ENCODE results near the gene OR2AJ1.

OR2AJ1 gene, protein sequence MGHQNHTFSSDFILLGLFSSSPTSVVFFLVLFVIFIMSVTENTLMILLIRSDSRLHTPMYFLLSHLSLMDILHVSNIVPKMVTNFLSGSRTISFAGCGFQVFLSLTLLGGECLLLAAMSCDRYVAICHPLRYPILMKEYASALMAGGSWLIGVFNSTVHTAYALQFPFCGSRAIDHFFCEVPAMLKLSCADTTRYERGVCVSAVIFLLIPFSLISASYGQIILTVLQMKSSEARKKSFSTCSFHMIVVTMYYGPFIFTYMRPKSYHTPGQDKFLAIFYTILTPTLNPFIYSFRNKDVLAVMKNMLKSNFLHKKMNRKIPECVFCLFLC

DNA sequence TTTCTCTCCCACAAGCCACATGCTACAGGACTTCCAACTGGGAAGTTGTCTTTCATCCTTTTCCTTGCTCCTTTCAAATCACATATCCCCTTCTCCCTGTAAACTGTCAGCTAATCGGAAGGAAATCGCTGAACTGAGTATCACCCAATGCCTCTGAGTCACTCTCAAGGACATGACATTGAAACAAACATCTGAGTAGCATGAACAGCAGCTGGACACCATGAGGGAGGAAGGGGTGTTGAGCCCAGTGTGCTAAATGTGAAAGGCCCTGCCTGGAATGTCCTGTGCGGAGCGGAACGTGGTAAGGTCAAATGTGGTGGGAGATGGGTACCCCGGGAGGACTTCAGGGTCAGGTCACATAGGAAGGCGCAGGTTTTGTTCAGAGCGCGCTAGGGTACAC lies at the start of gene OR2AJ1:
TSS of gene OR2AJ1 (plus strand) at position 22 of the 400 bp plus-strand sequence. CDS start 8,880 bp downstream, outside the sequence.
- DNase-seq = no peak

GRCh38 chr1:247883346-247883745 lies 41.3 kb upstream of the OR2AJ1 start:
- DNase-seq = no peak

- DNase-seq = no peak
Observed at GRCh38 chr1:247884797-247885413, 39.8 kb upstream of the OR2AJ1 start.

DNA sequence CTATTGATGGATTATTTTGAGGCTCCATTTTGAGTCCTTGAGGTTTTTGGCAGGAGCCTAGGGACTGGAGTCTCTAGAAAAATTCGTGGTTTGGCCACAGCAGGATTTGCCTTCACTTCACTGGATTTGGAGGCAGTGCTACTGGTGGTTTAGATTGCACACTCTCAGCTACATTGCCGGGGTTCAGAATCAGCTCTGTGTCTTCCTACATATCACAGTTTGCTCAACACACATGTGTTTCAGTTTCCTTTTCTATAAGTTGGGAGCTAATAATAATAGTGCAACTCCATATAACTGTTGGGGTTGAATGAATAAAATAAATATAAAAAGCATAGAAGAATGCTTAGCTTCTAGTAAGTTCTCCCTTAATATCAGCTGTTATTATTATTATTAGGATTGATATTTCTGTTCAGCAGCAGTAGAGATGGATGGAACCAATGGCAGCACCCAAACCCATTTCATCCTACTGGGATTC lies 29.5 kb upstream of the OR2AJ1 start, which contains the start of gene OR2W3:
TSS of gene OR2W3 (plus strand) at position 425 of the 475 bp plus-strand sequence. CDS start at position 425, 0 bp downstream.
- DNase-seq = no peak

DNA sequence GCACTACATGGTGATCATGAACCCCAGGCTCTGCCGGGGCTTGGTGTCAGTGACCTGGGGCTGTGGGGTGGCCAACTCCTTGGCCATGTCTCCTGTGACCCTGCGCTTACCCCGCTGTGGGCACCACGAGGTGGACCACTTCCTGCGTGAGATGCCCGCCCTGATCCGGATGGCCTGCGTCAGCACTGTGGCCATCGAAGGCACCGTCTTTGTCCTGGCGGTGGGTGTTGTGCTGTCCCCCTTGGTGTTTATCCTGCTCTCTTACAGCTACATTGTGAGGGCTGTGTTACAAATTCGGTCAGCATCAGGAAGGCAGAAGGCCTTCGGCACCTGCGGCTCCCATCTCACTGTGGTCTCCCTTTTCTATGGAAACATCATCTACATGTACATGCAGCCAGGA lies 28.7 kb upstream of the OR2AJ1 start:
- DNase-seq = no peak

DNA sequence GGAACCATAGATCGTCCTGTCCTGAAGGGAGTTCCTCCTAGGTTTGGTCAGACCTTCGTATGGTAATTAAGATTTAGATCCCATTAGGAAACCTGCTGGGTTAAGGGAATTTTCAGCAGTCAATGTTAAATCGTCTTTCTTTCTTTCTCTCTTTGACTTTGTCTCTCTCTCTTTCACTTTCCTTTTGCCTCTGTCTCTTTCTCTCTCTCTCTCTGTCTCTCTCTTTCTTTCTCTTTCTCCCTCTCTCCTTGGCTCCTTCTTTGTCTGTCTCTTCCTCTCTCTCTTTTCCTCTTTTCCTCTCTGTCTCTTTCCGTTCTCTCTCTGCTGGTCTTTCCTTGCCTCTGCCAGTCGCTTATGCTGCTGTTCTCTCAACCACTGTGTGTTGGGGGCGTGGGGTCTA lies 20.6 kb upstream of the OR2AJ1 start:
- no peak for DNase-seq

DNA sequence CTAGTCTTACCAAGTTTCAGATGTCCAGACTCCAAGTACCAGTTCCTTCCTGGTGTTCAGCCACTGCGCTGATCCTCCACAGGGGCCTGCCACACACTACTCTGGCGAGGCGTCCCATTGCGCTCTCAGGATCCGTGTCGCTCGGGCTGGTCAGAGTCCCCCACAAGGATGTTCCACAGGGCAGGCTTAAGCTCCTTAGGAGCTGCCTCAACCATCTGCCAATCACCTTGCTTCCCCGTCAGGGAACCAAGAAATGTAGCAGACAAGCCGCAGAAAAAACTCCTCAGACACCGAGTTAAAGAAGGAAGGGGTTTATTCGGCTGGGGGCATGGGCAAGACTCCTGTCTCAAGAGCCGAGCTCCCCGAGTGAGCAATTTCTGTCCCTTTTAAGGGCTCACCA lies 19.5 kb upstream of the OR2AJ1 start:
- DNase-seq = no peak

DNA sequence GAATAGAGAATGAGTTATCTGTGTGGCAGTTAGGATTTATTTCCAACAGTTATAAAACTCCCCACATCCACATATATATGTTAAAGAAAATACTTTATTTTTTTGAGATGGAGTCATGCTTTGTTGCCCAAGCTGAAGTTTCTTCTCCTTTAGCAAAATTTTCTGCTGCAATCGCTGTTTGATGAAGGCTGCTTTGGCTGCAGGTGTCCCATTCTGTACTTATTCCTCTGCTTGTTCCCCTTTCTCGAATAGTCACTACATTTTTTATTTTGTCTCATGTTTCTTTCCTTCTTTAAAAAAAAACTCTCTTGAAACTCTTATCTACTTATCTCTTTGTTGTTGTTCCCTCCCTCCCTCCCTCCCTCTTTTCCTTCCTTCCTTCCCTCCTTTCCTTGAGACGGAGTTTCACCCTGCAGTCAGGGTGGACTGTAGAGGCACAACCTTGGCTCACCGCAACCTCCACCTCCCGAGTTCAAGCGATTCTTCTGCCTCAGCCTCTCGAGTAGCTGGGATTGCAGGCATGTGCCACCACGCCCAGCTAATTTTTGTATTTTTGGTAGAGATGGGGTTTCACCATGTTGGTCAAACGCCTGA lies 18.7 kb upstream of the OR2AJ1 start:
- no peak for DNase-seq

DNA sequence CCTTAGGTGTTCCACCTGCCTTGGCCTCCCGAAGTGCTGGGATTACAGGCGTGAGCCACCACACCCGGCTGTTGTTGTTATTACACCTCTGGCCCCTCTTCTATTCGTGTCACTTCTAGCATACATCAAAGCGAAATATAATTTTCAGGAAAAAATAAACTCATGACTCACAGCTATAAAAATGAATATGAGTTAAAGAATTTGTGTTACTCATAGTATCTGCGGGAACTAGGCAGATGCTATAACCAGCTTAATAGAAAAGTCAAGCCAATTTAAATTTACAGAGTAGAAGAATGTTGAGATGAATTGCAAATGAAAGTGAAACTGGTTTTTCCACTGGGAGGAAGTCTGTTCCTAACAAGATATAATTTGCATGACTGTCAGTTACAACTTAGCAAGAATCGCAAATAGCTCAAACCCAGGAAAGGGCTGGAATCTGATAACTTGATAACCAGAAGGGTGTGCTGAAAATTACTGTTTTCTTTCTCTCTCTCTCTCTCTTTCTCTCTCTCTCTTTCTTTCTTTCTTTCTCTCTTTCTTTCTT lies 18.1 kb upstream of the OR2AJ1 start:
- no peak for DNase-seq

DNA sequence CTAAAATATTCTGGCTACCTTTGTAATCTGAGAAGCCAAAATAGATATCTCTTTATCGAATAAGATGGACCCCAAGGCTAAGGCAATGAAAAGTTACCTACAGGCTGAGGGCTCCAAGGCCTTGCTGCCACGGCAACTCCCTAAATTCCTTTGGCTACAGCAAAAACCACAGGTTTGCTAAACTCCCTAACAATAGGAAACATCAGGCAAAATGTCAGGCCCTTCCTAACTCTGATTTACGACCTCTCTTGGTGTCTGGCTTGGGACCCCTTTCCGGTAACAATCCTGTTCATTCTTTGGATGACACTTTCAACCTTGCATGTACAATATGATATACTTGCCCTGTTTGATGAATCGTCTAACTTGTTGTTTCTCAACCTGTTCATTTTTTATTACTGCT lies 15.9 kb upstream of the OR2AJ1 start:
- no peak for DNase-seq

DNA sequence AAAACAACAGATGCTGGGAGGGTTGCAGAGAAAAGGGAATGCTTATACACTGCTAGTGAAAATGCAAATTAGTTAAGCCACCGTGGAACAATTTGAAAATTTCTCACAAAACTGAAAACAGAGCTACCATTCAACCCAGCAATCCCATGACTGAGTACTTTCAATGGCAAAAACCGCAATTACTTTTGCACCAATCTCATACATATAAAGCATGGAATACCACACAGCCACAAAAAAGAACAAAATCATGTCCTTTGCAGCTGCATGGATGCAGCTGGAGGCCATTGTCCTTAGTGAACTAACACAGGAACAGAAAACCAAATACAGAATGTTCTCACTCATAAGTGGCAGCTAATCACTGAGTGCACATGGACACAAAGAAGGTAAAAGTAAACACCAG lies 10.9 kb upstream of the OR2AJ1 start:
- no peak for DNase-seq

DNA sequence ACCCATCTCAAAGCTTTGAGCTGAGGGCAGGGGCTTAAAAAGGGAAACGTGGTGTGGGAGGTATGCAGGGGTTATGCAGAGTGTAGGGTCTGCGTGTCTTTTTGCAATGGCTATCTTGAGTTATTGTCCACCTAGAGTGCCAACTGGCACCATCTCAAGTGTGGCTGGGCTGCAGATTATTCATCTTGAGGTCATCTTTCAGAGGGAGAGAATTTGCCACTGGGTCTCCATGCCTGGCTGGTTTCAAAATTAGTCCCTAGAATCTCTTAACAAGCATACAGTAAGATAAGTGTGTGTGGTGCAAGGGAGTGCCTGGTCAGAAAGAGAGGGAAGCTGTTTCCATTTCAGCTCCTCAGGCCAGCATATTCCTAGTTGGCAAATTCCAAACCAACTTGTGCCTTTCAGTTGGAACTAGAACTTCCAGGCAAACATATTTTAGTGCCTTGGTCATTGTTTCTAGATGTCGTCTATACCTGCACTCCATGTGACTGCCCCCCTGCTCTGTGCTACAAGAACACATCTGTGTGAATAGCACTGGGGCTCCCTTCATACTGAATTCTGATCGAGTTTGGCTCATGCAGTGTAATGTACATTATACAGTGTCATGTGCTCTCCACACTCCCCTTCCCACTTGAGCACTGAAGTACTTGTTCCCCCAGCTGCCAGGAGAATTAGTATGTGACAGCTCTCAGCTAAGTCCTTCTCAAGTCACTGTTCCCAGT lies 9.6 kb upstream of the OR2AJ1 start:
- no peak for DNase-seq

- DNase-seq = no peak
Observed at GRCh38 chr1:247919952-247920351, 4.7 kb upstream of the OR2AJ1 start, which contains the start of gene OR2T8. OR2T8 (plus strand) TSS chr1:247920252; CDS start chr1:247921018, 766 bp downstream.

DNA sequence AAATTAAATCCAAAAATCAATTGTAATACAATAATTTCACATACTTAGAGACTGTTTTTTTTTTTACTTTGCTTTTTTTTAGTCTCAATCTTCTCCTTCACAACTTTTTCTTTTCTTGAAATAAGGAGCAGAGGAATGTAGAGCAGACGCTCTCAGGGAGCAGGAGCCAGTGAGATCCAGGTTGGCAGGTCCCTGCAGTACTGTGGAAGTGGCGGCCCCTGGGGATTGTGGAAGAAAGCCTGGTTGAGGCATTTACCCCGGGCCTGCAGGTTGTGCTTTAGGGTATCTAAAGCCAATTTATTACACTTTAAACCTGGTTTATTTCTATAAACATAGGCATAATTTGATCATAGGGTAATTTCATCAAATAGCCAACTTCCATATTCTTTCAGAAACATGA lies 748 bp upstream of the OR2AJ1 start:
- DNase-seq = no peak

- no peak for DNase-seq
Observed at GRCh38 chr1:247933989-247934388, 9.3 kb downstream of the OR2AJ1 start.

- no peak for DNase-seq
Observed at GRCh38 chr1:247935781-247936180, 11.1 kb downstream of the OR2AJ1 start.

DNA sequence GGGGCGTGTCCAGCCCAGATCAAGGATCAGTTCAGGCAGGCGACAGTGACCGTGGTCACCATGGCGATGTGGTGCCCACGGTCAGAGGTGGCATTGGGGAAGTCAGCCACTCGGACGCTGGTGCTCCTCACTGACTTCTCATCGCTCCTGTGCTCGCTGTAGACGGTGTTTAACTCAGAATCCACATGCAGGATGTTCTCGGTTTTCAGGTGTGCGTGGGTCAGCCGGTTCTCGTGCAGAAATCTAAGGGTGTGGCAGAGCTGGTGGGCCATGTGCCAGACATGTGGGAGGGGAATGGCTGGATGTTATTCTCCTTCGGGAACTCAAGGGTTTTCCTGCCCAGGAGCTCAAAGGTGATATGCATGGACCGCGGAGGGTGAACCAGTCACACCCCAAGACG lies 11.7 kb downstream of the OR2AJ1 start:
- no peak for DNase-seq

GRCh38 chr1:247936965-247937734 lies 12.5 kb downstream of the OR2AJ1 start:
- peak; percentile 86 for DNase-seq

DNA sequence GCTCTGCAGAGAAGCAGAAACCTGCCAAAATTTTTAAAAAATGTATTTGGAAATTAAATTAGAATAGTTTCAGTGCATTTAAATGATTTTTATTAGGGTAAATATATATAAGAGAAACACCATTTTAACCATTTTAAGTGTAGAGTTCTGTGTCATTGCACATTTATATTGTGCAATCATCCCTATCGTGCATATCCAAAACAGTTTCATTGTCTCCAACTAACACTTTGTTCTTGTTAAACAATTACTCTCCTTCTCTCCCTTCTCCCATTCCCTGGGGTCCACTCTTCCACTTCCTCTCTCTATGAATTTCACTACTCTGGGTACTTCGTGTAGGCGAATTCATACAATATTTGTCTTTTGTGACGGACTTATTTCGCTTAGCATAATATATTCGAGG lies 17.9 kb downstream of the OR2AJ1 start:
- DNase-seq = no peak

DNA sequence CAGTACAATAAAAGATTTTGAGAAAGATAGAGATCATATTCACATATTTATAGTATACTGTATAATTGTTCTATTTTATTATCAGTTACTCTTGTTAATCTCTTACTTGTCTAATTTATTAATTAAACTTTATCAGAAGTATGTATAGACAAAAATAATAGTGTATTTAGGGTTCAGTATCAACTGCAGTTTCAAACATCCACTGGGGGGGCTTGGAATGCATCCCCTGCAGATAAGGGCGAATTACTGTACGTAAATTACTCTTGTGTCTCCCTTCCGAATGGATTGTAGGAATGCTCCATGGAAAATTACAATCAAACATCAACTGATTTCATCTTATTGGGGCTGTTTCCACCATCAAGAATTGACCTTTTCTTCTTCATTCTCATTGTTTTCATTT lies 23.9 kb downstream of the OR2AJ1 start, which contains the start of gene OR2L8:
TSS of gene OR2L8 (plus strand) at position 301 of the 400 bp plus-strand sequence. CDS start at position 301, 0 bp downstream.
- no peak for DNase-seq

GRCh38 chr1:247953408-247953807 lies 28.7 kb downstream of the OR2AJ1 start:
- DNase-seq = no peak

DNA sequence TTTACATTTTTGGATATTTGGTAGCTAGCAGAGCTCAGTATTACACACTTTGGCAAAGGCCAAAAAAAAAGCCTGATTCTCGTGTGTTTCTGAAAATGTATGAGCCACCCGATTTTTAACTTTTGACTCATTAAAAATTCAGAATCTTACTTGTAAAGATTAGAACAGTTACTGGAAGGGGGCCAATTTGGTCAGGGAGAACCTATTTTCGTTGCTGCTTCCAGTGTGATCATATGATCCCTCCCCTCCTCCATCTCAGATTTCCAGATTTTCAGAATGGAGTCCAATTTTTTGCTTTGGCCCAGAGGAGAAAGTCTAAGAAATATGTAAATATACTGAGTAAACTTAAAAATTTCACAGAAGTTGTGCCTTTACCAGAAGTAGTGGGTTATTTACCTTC lies 37.1 kb downstream of the OR2AJ1 start:
- no peak for DNase-seq

Measured in CD4-positive, alpha-beta T cell treated with Interferon gamma for 1 hour (primary cell).